DMS79 (cell line): Measurements from ENCODE around the gene MNX1.

ENCODE experiments used
- DNase-seq: peaks from one replicate; lab custom pipeline; 2025; lab: John Stamatoyannopoulos, UW

Gene MNX1

DNA sequence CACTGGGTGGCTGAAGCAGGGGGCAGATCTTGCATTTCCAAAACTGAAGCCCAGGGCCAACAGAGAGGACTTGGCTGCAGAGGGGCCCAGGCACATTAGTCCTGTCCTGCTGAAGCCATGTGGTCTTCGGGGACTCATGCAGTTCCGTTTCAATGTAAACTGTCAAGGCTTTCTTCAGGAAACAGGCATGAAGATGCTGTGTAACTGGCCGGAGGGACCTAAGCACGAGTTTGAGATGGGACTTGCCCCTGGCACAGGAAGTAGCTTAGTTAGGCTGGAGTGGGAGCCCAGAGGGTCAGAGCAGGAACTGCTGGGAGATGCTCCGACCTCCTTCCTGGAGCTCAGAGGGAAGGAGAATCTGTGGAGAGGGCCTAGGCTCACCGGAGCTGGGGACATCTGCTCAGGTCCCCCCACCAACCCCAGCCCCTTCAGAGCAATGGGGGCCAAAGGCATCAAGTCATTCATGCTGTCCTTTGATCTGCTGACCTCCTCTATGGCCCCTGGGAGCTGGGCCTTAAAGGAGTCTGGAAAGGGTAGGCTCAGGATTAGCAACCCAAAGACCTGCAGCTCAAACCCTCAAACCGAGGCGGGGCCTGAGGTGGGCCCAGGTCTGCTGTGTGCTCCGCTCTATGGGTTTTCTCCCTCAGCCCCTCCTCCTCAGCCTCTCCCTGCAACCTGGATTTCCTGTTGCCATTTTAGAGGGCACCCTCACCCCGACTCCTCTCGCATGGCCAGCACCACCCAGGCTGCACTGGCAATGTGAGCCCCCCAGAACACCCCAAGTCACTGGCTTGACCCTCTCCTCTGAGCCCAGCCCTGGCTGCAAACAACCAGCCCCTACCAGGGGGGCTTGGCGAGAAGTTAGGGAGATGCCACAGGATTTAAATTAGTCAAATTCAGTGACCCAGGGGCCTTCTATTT lies 4.4 kb upstream of the MNX1 start:
- no peak for DNase-seq

GRCh38 chr7:157013602-157014549 lies 3.4 kb upstream of the MNX1 start:
- no peak for DNase-seq

GRCh38 chr7:157013101-157013500 lies 2.6 kb upstream of the MNX1 start:
- DNase-seq, result no peak

DNA sequence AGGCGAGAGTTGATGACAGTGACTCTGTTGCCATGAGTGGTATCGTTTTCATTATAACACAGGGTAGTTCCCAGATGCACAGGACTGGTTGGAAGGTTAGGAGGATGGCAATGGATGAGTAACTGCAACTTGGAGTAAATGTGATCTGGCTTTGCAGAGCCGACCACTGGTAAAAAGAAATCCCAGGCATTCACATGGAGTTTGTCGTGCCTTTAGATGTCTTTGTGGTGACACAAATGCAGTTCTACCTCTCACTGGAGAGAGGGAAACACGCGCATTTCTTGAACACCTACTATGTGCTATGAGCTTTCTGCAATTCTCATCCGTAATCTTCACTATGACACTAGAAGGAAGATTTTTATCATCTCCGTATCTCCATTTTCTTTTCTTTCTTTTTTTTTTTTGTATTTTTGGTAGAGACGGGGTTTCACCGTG lies 1.7 kb upstream of the MNX1 start:
- no peak for DNase-seq

DNA sequence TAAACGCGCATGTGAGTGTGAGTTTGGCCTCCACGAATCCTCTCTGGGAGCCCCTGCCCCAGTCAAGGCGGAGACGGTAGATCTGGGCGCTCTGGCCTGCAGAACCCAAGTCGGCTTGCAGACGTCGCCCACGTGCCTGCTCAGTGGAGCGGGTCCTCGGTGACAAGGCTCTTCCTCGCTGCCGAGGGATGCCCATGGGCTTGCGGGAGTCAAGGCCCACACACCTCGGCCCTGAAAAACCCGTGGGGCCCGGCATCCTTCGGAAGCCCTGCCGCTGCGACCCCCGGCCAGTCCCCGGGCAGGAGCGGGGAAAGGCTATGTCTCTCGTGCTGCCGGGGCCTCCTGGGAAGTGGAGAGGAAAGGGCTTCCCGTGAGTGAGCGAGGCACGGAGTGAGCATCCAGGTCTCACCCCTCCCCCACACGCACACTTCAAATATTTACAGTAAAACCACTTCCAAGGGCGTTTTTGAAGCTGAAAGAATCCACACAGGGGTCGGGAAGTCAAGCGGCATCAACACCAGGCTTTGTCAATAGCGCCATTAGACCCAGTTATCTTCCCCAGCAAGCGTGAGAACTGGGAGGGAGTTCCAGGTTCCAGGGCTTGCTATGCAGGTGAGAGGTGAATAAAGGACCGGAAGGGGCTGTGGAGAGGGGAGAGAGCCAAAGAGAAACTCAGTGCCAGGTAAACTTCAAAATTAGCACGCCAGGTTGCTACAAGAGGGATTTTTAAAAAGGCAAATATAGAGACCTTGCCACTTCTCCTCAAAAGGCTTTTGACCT lies 1.1 kb upstream of the MNX1 start:
- peak; percentile 15 for DNase-seq

DNA sequence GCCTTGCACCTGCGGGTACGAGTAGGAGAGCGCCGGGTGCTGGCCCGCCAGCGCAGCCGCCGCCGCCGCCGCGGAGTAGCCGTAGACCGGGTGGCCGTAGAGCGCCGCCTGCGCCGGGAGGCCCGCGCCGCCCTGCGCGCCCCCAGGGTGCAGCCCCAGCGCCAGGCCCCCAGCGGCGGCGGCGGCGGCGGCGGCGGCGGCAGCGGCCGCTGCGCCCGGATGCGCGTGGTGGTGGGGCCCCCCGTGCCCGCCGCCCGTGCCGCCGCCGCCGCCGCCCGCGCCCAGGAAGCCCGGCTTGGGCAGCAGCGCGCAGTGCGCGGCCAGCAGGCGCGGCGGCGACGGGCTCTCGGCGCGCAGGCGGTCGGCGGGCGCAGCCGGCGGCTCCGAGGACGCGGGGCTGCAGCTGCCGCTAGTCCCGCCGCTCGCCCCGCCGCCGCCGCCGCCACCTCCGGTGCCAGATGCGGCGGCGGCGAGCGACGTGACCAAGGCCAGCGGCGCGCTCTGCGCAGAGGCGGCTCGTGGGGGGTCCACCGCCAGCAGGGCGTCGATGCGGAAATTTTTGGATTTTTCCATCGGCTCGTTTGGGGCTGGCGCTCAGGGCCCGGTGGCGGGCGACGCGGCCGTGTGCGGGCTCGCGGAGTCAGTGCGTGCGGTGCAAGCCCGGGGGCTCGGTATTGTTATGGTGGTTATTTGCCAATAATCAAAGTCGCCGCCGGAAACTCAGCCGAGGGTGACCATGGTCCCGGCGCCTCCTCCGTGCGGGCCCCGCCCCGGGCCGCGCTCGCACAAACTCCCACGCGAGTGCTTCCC lies 480 bp downstream of the MNX1 start:
- DNase-seq, result no peak

- DNase-seq, result no peak
Measured at GRCh38 chr7:157009170-157009777, 1.2 kb downstream of the MNX1 start.

DNA sequence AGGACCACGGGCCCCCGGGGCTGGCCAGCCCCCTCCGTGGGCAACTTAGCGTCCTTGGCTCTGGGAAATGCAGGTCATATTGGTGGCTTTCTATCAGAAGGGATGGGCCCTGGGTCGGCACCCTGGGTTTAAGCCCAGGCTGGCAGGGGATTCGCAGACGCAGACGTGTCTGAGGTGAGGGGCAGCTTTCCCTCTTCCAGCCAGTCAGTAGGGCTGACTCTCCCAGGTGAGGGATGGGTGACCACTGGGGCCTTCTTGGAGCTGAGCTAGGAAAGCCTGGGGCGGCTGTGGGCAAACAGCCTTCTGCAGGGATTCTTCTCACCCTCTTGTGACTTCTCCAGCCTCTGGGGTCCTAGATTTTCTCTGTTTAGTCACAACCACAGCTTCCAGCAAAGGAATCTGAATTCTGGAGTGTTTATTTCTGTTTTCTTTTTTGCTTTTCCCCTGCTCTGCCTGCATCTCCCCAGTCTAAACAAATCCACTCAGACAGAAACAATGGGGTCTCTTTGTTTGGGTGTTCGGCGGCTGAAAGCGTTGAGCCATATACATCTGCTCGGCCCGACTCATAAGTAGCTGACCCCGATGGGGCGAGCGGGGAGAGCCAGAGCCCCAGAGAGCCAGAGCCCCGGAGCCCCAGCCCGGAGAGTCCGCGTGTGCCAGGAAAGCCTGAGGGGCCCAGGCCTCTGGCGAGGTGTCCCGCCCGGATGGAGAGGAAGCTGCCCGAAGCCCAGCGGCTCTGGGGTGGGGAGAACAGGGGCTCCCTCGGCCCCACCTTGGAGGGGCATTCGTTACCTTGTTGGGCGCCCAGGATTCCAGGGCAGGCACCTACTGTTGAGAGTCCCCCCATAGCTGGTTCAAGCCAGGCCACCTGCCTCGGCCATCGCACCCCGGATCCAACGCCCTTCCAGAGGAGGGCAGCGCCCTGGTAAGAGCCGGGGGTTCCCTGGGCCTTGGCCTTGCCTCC lies 2.0 kb downstream of the MNX1 start:
- DNase-seq, result peak; percentile 13

- no peak for DNase-seq
Measured at GRCh38 chr7:157007470-157008066, 2.9 kb downstream of the MNX1 start.

- DNase-seq, result no peak
Measured at GRCh38 chr7:157006829-157007469, 3.5 kb downstream of the MNX1 start.

GRCh38 chr7:157006205-157006747 lies 4.2 kb downstream of the MNX1 start:
- no peak for DNase-seq

GRCh38 chr7:157005456-157006204 lies 4.8 kb downstream of the MNX1 start:
- no peak for DNase-seq

- no peak for DNase-seq
Measured at GRCh38 chr7:157004521-157005455, 5.7 kb downstream of the MNX1 start.

DNA sequence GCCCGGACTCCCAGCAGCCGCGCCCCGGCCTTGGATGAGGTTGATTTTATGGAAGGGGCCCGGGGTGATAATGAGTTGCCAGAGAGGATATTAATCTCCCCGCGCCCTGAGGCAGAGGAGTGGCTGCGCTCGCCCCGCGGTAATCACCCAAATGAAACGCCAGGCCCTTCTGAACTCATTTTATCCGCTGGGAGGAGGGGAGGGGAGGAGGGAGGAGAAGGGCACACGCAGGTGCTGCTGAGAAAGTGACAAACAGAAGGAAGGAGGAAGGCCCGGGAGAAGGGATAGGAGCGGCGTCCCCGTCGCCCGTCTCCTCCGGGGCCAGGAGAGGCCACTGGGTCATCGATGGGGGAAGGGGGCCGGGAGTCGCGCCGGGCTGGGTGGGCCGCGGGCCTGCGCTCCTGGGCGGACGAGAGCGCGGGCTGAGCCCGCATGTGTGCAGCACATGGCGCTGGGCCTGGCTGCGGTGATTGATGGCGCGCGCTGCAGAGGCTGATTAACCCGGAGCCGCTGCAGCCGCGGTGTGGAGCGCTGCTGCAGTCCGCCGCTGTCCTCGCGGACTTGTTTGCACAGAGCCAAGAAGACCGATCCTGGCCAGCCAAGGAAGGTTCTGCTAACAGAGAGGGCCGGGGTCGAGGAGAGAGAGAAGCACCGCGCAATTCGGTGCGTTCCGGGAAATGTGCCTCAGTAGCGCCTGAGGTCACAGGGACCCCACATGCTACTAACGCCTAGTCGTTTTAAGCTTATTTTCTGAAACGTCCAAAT lies 6.5 kb downstream of the MNX1 start:
- no peak for DNase-seq

GRCh38 chr7:157003445-157003755 lies 7.1 kb downstream of the MNX1 start:
- DNase-seq, result no peak
